Measurements from ENCODE around the gene SLC9A7.

DNA sequence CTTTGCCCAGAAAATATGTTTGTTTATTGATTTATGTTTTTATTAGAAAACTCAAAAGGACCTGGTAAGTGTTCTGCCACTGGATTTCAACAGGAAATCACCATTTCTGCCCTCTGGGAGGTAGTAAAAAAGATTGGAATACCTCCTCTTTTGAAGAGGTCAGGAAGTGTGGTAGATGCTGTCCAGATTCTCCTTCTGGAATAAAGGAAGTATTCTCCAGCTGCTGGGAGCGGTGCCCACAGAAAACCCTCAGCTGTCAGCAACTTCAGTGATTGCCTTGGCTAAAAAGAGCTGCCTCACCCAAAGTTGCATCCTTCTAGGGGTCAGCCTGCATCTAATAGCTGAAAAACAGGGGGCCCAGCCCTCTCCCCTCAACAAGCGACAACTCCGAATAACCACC, 199.9 kb downstream of the SLC9A7 start:
- TF ChIP-seq, protein P1, sequence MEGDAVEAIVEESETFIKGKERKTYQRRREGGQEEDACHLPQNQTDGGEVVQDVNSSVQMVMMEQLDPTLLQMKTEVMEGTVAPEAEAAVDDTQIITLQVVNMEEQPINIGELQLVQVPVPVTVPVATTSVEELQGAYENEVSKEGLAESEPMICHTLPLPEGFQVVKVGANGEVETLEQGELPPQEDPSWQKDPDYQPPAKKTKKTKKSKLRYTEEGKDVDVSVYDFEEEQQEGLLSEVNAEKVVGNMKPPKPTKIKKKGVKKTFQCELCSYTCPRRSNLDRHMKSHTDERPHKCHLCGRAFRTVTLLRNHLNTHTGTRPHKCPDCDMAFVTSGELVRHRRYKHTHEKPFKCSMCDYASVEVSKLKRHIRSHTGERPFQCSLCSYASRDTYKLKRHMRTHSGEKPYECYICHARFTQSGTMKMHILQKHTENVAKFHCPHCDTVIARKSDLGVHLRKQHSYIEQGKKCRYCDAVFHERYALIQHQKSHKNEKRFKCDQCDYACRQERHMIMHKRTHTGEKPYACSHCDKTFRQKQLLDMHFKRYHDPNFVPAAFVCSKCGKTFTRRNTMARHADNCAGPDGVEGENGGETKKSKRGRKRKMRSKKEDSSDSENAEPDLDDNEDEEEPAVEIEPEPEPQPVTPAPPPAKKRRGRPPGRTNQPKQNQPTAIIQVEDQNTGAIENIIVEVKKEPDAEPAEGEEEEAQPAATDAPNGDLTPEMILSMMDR (IDR thresholded peaks at IDR 0.05): no peak
- no peak for TF ChIP-seq EZH2 (IDR thresholded peaks at IDR 0.05)
- no peak for TF ChIP-seq EZH2phosphoT487 (IDR thresholded peaks at IDR 0.05)

Measured in neural progenitor cell (in vitro differentiated cells).